Astrocyte of the cerebellum (primary cell): ENCODE data around the gene IFNL2.
"Not testable (repeated sequence)": the region's sequence is repeated elsewhere in the genome, so short reads cannot be mapped to it uniquely, and the experiment has no call there.

ENCODE experiments used
- DNase-seq: peaks from one replicate; pipeline ENCODE4 v3.0.0-alpha.2; 2011; ENCODE audit warnings: low read depth
- H3K4me3 ChIP-seq: 2 replicates; pipeline ENCODE4 v1.5.1; 2011; ENCODE audit warnings: mild to moderate bottlenecking, low read depth, low read length, moderate library complexity
- in situ Hi-C: cut with HindIII; loops from 2 replicates; pipeline ENCODE4 v1.10.0; 2017; ENCODE audit warnings: low sequenced_read_pairs
- TF ChIP-seq, protein P1 (sequence below): IDR thresholded peaks from 2 replicates; pipeline ENCODE4 v1.5.1; 2012; ENCODE audit warnings: low read length, low read depth, moderate library complexity, mild to moderate bottlenecking; ENCODE audit errors: missing control alignments

The IFNL2 gene

GRCh38 chr19:39268085-39268484 is at the start of gene IFNL2:
Gene IFNL2, plus strand, starts transcription at chr19:39268396. Its CDS starts 173 bp downstream, at chr19:39268569.
- H3K4me3 ChIP-seq, DNase-seq, in situ Hi-C loops: not testable (repeated sequence)

GRCh38 chr19:39219108-39219507 is 49.1 kb upstream of the IFNL2 start:
- in situ Hi-C loops, DNase-seq, H3K4me3 ChIP-seq: not testable (repeated sequence)

- peak; percentile 4 for DNase-seq
- in situ Hi-C loops: no loop called here
- no peak overlapping the region for H3K4me3 ChIP-seq
- TF ChIP-seq, protein P1, sequence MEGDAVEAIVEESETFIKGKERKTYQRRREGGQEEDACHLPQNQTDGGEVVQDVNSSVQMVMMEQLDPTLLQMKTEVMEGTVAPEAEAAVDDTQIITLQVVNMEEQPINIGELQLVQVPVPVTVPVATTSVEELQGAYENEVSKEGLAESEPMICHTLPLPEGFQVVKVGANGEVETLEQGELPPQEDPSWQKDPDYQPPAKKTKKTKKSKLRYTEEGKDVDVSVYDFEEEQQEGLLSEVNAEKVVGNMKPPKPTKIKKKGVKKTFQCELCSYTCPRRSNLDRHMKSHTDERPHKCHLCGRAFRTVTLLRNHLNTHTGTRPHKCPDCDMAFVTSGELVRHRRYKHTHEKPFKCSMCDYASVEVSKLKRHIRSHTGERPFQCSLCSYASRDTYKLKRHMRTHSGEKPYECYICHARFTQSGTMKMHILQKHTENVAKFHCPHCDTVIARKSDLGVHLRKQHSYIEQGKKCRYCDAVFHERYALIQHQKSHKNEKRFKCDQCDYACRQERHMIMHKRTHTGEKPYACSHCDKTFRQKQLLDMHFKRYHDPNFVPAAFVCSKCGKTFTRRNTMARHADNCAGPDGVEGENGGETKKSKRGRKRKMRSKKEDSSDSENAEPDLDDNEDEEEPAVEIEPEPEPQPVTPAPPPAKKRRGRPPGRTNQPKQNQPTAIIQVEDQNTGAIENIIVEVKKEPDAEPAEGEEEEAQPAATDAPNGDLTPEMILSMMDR: no peak
These were observed 44.4 kb upstream of the IFNL2 start for GRCh38 chr19:39223703-39224279.

DNA sequence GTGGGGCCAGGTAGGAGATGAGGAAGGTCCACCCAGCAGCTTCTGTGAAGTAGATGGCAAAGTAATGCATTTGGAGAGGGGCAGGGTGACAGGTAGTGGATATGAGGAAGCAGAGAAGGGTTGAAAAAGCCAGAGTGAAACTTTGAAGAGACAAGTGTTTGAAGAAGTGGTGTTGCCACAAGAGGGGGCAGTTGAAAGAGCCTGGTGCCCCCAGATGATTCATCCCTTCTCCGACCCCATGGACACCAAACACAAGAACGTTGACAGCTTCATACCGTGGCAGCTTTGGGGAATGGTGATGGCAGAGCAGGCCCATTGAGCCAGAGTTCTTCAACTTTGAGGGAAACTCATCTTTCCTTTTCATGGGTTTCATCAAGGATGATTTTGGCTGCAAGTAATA is 43.3 kb upstream of the IFNL2 start:
- TF ChIP-seq, protein P1: no peak
- in situ Hi-C loops: no loop called here
- H3K4me3 ChIP-seq: no peak overlapping the region
- DNase-seq: no peak

GRCh38 chr19:39230096-39230764 is 38.0 kb upstream of the IFNL2 start:
- TF ChIP-seq, protein P1: no peak
- no peak overlapping the region for H3K4me3 ChIP-seq
- in situ Hi-C loops: no loop called here
- DNase-seq: no peak

DNA sequence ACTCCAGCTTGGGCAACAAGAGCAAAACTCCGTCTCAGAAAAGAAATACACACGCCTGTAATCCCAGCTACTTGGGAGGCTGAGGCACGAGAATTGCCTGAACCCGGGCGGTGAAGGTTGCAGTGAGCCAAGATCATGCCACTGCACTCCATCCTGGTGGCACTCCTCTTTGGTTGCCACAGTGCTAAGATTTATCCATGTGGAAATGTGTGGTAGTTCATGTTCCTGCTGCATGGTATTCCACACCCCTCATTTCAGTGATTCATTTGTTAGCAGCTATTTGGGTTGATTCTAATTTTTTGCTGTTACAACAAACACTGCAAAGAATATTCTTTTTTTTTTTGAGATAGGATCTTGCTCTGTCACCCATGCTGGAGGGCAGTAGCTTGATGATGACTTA is 35.5 kb upstream of the IFNL2 start:
- in situ Hi-C loops: no loop called here
- no peak overlapping the region for H3K4me3 ChIP-seq
- no peak for DNase-seq
- TF ChIP-seq, protein P1: no peak

DNA sequence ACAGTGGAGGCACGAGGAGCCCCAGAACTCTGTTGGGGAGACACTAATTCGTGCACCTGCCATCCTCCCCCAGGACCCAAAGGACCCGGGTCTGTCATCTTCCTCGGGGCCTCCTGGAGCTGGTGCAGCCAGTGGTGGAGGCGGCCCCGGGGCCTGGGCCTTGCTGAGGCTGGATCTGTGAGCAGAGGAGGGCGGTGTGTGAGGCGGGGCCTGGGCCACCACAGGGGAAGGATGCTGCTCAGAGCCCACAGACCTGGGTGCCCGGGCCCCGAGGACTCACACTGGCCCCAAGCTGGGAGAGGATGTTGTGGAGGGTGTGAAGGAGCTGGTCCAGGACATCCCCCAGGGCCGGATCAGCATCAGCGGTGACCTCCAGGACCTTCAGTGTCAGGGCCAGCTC is 31.7 kb upstream of the IFNL2 start:
- no peak for DNase-seq
- in situ Hi-C loops: no loop called here

More for the DNA sequence above, 31.7 kb upstream of the IFNL2 start:
- TF ChIP-seq, protein P1: no peak
- no peak overlapping the region for H3K4me3 ChIP-seq
